HPDE6-E6E7 (cell line): ENCODE data around the gene MIGA2.
A peak's percentile ranks its signal among the peaks of the same experiment; 100 is the strongest.
"Not testable (repeated sequence)": the region's sequence is repeated elsewhere in the genome, so short reads cannot be mapped to it uniquely, and the experiment has no call there.

Experiments
- DNase-seq: peaks from one replicate; pipeline ENCODE4 v3.0.0; 2011; ENCODE audit warnings: missing footprints; ENCODE audit errors: extremely low spot score

Gene MIGA2

GRCh38 chr9:129011761-129012181 lies 24.7 kb upstream of the MIGA2 start:
- DNase-seq = no peak

- no peak for DNase-seq
Observed at GRCh38 chr9:129012343-129012742, 24.1 kb upstream of the MIGA2 start.

- DNase-seq = no peak
Observed at GRCh38 chr9:129012893-129013448, 23.5 kb upstream of the MIGA2 start.

- no peak for DNase-seq
Observed at GRCh38 chr9:129013674-129014073, 22.8 kb upstream of the MIGA2 start.

- DNase-seq = no peak
Observed at GRCh38 chr9:129014124-129014523, 22.3 kb upstream of the MIGA2 start.

- DNase-seq = no peak
Observed at GRCh38 chr9:129014608-129015007, 21.8 kb upstream of the MIGA2 start.

GRCh38 chr9:129021091-129021490 lies 15.3 kb upstream of the MIGA2 start:
- DNase-seq = no peak

GRCh38 chr9:129022037-129022436 lies 14.4 kb upstream of the MIGA2 start:
- no peak for DNase-seq

- peak; percentile 34 for DNase-seq
Observed at GRCh38 chr9:129023036-129023907, 13.2 kb upstream of the MIGA2 start.

GRCh38 chr9:129023908-129024233 lies 12.6 kb upstream of the MIGA2 start:
- no peak for DNase-seq

- peak; percentile 40 for DNase-seq
Observed at GRCh38 chr9:129026442-129027223, 9.8 kb upstream of the MIGA2 start.

- DNase-seq = no peak
Observed at GRCh38 chr9:129027224-129027684, 9.2 kb upstream of the MIGA2 start.

- DNase-seq = peak; percentile 47
Observed at GRCh38 chr9:129027685-129028191, 8.7 kb upstream of the MIGA2 start.

GRCh38 chr9:129028192-129028966 lies 8.0 kb upstream of the MIGA2 start, which contains the start of gene SH3GLB2:
Gene SH3GLB2, minus strand, starts transcription at chr9:129028331. Its CDS starts 177 bp downstream, at chr9:129028154.
- peak; percentile 89 for DNase-seq

- DNase-seq = peak; percentile 36
Observed at GRCh38 chr9:129030191-129030590, 6.2 kb upstream of the MIGA2 start.

GRCh38 chr9:129031514-129031913 lies 4.9 kb upstream of the MIGA2 start:
- DNase-seq = no peak

GRCh38 chr9:129032541-129033159 lies 3.8 kb upstream of the MIGA2 start:
- DNase-seq = no peak

- DNase-seq = no peak
Observed at GRCh38 chr9:129033216-129033615, 3.2 kb upstream of the MIGA2 start.

- DNase-seq = not testable (repeated sequence)
Observed at GRCh38 chr9:129035838-129036237, 588 bp upstream of the MIGA2 start.

- no peak for DNase-seq
Observed at GRCh38 chr9:129036923-129037766, 719 bp downstream of the MIGA2 start.
